OCI-LY7 (cell line): ENCODE data around the gene CCT2. TPM values are rescaled to one million over a fixed set of nuclear protein-coding genes. Genes with fewer than 3 reads are reported as not detected.
"Not testable (repeated sequence)": the region's sequence is repeated elsewhere in the genome, so short reads cannot be mapped to it uniquely, and the experiment has no call there.

Experiments
- BruUV-seq: library from RNA; stranded (reverse); fragments of 400-500 nt; replicated peaks from 2 replicates; lab custom pipeline; 2021; lab: Mats Ljungman, UMichigan
- CTCF ChIA-PET: fragments of 300-600 bp; sonication (Branson Sonifier 250); formaldehyde crosslinking; loops from one replicate; lab custom pipeline; 2022; ENCODE audit warnings: antibody characterized with exemption; ENCODE audit not compliant: unreplicated experiment; lab: Charles Lee
- POLR2A ChIA-PET: fragments of 300-600 bp; sonication (Branson Sonifier 250); formaldehyde crosslinking; loops from one replicate; lab custom pipeline; 2022; ENCODE audit warnings: antibody characterized with exemption; lab: Charles Lee
- DNase-seq: peaks from one replicate; pipeline ENCODE4 v3.0.0-alpha.2; 2015; ENCODE audit warnings: low spot score
- H2AFZ ChIP-seq: fragments of 200-600 bp; sonication (generic), shearing (Covaris generic); 2 replicates; pipeline ENCODE4 v1.6.1; 2014; ENCODE audit warnings: mild to moderate bottlenecking, antibody characterized with exemption, low read length, moderate library complexity
- H3K27ac ChIP-seq: fragments of 200-600 bp; sonication (generic); 2 replicates; pipeline ENCODE4 v1.5.1; 2014; ENCODE audit warnings: mixed run types, low read depth, mild to moderate bottlenecking, moderate library complexity, low read length, inconsistent platforms; ENCODE audit not compliant: poor library complexity, severe bottlenecking
- H3K36me3 ChIP-seq: fragments of 200-600 bp; sonication (generic); 2 replicates; pipeline ENCODE4 v1.6.1; 2014; ENCODE audit warnings: mild to moderate bottlenecking, antibody characterized with exemption, low read length, moderate library complexity, mixed read lengths; ENCODE audit not compliant: insufficient read depth
- H3K4me1 ChIP-seq: fragments of 200-600 bp; sonication (generic); 2 replicates; pipeline ENCODE4 v1.5.1; 2014; ENCODE audit warnings: mild to moderate bottlenecking, low read length; ENCODE audit not compliant: insufficient read depth, poor library complexity, severe bottlenecking
- H3K4me2 ChIP-seq: fragments of 200-600 bp; sonication (generic); 2 replicates; pipeline ENCODE4 v1.6.1; 2014; ENCODE audit warnings: mild to moderate bottlenecking, low read length
- H3K4me3 ChIP-seq: fragments of 200-600 bp; sonication (generic); 2 replicates; pipeline ENCODE4 v1.5.1; 2014; ENCODE audit warnings: mild to moderate bottlenecking, low read depth, low read length; ENCODE audit not compliant: poor library complexity, severe bottlenecking
- H3K79me2 ChIP-seq: fragments of 200-600 bp; sonication (generic); 2 replicates; pipeline ENCODE4 v1.6.1; 2016; ENCODE audit warnings: low read depth, mild to moderate bottlenecking, low read length, moderate library complexity, mixed read lengths; ENCODE audit not compliant: insufficient read depth
- H3K9me2 ChIP-seq: fragments of 200-600 bp; sonication (generic); 2 replicates; pipeline ENCODE4 v1.6.1; 2016; ENCODE audit warnings: mild to moderate bottlenecking, low read length, mixed read lengths; ENCODE audit not compliant: insufficient read depth
- H3K9me3 ChIP-seq: fragments of 200-600 bp; sonication (generic); 2 replicates; pipeline ENCODE4 v1.6.1; 2014; ENCODE audit warnings: mild to moderate bottlenecking, mixed run types, low read length, mixed read lengths
- H4K20me1 ChIP-seq: fragments of 200-600 bp; sonication (generic); 2 replicates; pipeline ENCODE4 v1.6.1; 2014; ENCODE audit warnings: mild to moderate bottlenecking, antibody characterized with exemption, low read length, moderate library complexity, mixed read lengths; ENCODE audit not compliant: insufficient read depth
- CTCF ChIP-seq: fragments of 200-600 bp; sonication (generic); conservative IDR thresholded peaks from 2 replicates; pipeline ENCODE4 v1.5.1; 2014; ENCODE audit warnings: mild to moderate bottlenecking, antibody characterized with exemption, low read length, moderate library complexity, mixed read lengths
- EZH2phosphoT487 ChIP-seq: fragments of 200-600 bp; sonication (generic); IDR thresholded peaks from 2 replicates; pipeline ENCODE4 v1.6.1; 2018; ENCODE audit warnings: low read depth, borderline replicate concordance, mild to moderate bottlenecking, mixed run types, antibody characterized with exemption, low read length, moderate library complexity, mixed read lengths
- intact Hi-C: fragments of 100-400 bp; cut with micrococcal nuclease; formaldehyde crosslinking; loops from one replicate; pipeline ENCODE4 v1.10.0; 2022; ENCODE audit not compliant: unreplicated experiment
- total RNA-seq, 2 experiments: library from RNA; depleted of rRNA in 1 of 2; stranded (reverse); fragments of >200 nt in 1 of 2; shearing (Covaris generic) in 1 of 2; gene quantifications; 2 replicates each; pipeline ENCODE4 v1.2.3, GENCODE V29; 2014 to 2022

The CCT2 gene
- total RNA-seq, 2 experiments from 2014 or later = 248 to 317 TPM

- no peak for DNase-seq
- POLR2A ChIA-PET = interaction anchor here (0.6 to 0.7 kb wide), 2 partner anchors 245 to 291 kb away, joined by 3 to 4 read pairs; no protein-coding TSS in a partner anchor
- Histone ChIP-seq H2AFZ (no peak overlapping the region), H3K79me2 (0 out of 2 replicates have a peak, but pooled peaks cover 6% of the 10 kb centered on the region), H3K9me2 (no peaks in the 10 kb centered on the region), H3K4me1 (no peaks in the 10 kb centered on the region), H4K20me1 (0 out of 2 replicates have a peak, but pooled peaks cover 4% of the 10 kb centered on the region), H3K4me3 (no peak overlapping the region), H3K36me3 (peaks cover 71% of the 10 kb centered on the region), H3K27ac (no peak overlapping the region), H3K4me2 (no peak overlapping the region), H3K9me3 (no peaks in the 10 kb centered on the region)
- intact Hi-C loops = no loop called here
- no TSS peak for BruUV-seq
- TF ChIP-seq EZH2phosphoT487 (no peak), CTCF (no peak)
- CTCF ChIA-PET = no interaction called here
Measured at GRCh38 chr12:69601962-69602685, 16.9 kb downstream of the CCT2 start.

GRCh38 chr12:69602954-69603353 is 17.7 kb downstream of the CCT2 start:
- H4K20me1 ChIP-seq = no peaks in the 10 kb centered on the region
- no peak for DNase-seq
- TSS peak; percentile 6 for BruUV-seq
- H3K9me3 ChIP-seq = no peaks in the 10 kb centered on the region
- no peak overlapping the region for H2AFZ ChIP-seq
- no peaks in the 10 kb centered on the region for H3K4me1 ChIP-seq
- TF ChIP-seq CTCF (peak; percentile 47), EZH2phosphoT487 (no peak)
- no peak overlapping the region for H3K27ac ChIP-seq
- ChIA-PET CTCF (no interaction called here), POLR2A (no interaction called here)
- no peaks in the 10 kb centered on the region for H3K9me2 ChIP-seq
- no peak overlapping the region for H3K4me3 ChIP-seq
- H3K4me2 ChIP-seq = no peak overlapping the region
- peaks cover 63% of the 10 kb centered on the region for H3K36me3 ChIP-seq
- intact Hi-C loops = no loop called here
- H3K79me2 ChIP-seq = 0 out of 2 replicates have a peak, but pooled peaks cover 6% of the 10 kb centered on the region

GRCh38 chr12:69603556-69603955 is 18.3 kb downstream of the CCT2 start:
- DNase-seq, H3K27ac ChIP-seq, H3K79me2 ChIP-seq, POLR2A ChIA-PET, CTCF ChIA-PET, H2AFZ ChIP-seq, H3K4me3 ChIP-seq, H3K4me1 ChIP-seq, intact Hi-C loops, BruUV-seq, H3K9me3 ChIP-seq, H3K9me2 ChIP-seq, H3K4me2 ChIP-seq, H4K20me1 ChIP-seq: not testable (repeated sequence)
- H3K36me3 ChIP-seq = peaks cover 57% of the 10 kb centered on the region

GRCh38 chr12:69604275-69604674 is 19.0 kb downstream of the CCT2 start:
- BruUV-seq, H3K79me2 ChIP-seq: not testable (repeated sequence)
- peaks cover 50% of the 10 kb centered on the region for H3K36me3 ChIP-seq

More at GRCh38 chr12:69604275-69604674, 19.0 kb downstream of the CCT2 start:
- H4K20me1 ChIP-seq, H3K9me2 ChIP-seq, H3K4me1 ChIP-seq, intact Hi-C loops, H3K4me3 ChIP-seq, H2AFZ ChIP-seq, DNase-seq, H3K27ac ChIP-seq, H3K9me3 ChIP-seq, H3K4me2 ChIP-seq, CTCF ChIA-PET: not testable (repeated sequence)
- POLR2A ChIA-PET = interaction anchor here (0.8 kb wide), 1 partner anchor 21 kb away, joined by 4 read pairs; no protein-coding TSS in a partner anchor
